ENCODE results near the gene IDUA.
"Not testable (repeated sequence)": the region's sequence is repeated elsewhere in the genome, so short reads cannot be mapped to it uniquely, and the experiment has no call there.

The IDUA gene

GRCh38 chr4:1033840-1034551 lies 47.2 kb downstream of the IDUA start:
- DNase-seq = no peak

GRCh38 chr4:1035510-1035909 lies 48.7 kb downstream of the IDUA start:
- no peak for DNase-seq

- no peak for DNase-seq
These were observed 49.3 kb downstream of the IDUA start for GRCh38 chr4:1036095-1036494.

GRCh38 chr4:1036976-1037810 lies 50.3 kb downstream of the IDUA start:
- DNase-seq = no peak

- no peak for DNase-seq
These were observed 52.2 kb downstream of the IDUA start for GRCh38 chr4:1038948-1039492.

GRCh38 chr4:1039493-1040343 lies 52.9 kb downstream of the IDUA start:
- no peak for DNase-seq

GRCh38 chr4:1040344-1041146 lies 53.7 kb downstream of the IDUA start:
- DNase-seq = no peak

- no peak for DNase-seq
These were observed 54.5 kb downstream of the IDUA start for GRCh38 chr4:1041147-1041935.

- DNase-seq = no peak
These were observed 55.1 kb downstream of the IDUA start for GRCh38 chr4:1041936-1042330.

- no peak for DNase-seq
These were observed 55.7 kb downstream of the IDUA start for GRCh38 chr4:1042352-1043055.

- DNase-seq = no peak
These were observed 56.3 kb downstream of the IDUA start for GRCh38 chr4:1043162-1043561.

GRCh38 chr4:1043651-1044468 lies 57.0 kb downstream of the IDUA start:
- no peak for DNase-seq

GRCh38 chr4:1044469-1045192 lies 57.8 kb downstream of the IDUA start:
- DNase-seq = no peak

- no peak for DNase-seq
These were observed 58.4 kb downstream of the IDUA start for GRCh38 chr4:1045193-1045594.

- DNase-seq = no peak
These were observed 58.9 kb downstream of the IDUA start for GRCh38 chr4:1045595-1046201.

GRCh38 chr4:1046581-1047011 lies 59.8 kb downstream of the IDUA start:
- DNase-seq = not testable (repeated sequence)

GRCh38 chr4:1047106-1047975 lies 60.5 kb downstream of the IDUA start:
- no peak for DNase-seq

Measured in effector CD4-positive, alpha-beta T cell (primary cell).